Loucy (cell line): Measurements from ENCODE around the gene NELFB.

ENCODE experiments used
- CTCF ChIP-seq: fragments of 200-600 bp; sonication (generic); conservative IDR thresholded peaks from 2 replicates; pipeline ENCODE4 v1.5.1; 2014; ENCODE audit warnings: mild to moderate bottlenecking, antibody characterized with exemption, low read length
- EZH2phosphoT487 ChIP-seq: fragments of 200-600 bp; IDR thresholded peaks from 2 replicates; pipeline ENCODE4 v1.6.1; 2018; ENCODE audit warnings: antibody characterized with exemption, mild to moderate bottlenecking, moderate library complexity, borderline replicate concordance

GRCh38 chr9:137317021-137317717 lies 62.0 kb downstream of the NELFB start:
- TF ChIP-seq EZH2phosphoT487 (no peak), CTCF (no peak)
